ENCODE measurements around the gene DCAF10.

DNA sequence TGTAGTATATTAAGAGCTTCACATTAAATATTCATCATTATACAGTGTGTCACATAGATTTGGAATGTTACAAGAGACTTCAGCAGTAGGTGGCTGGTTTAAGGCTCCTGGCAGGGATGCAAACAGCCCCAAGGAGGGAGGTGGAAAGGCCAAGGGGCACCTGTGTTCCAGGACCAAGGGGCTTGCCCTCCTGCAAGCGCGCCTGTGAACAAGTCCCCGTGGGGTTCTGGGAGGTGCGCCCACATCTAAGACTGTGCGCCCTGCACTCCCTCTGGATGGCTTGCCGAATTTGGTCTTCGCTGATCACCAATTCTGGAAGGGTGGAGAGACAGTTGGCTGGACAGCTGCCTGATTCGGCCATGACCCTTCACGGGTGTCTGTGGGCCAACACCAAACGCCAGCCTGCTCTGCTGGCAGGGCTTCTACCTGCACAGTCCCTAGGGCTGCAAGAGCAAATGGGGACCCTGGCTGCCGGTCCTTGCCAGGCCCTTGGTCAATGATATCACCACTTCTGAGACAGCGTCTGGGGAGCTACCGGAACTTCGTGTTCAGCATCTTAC is 115.4 kb downstream of the DCAF10 start:
- TF ChIP-seq ZC3H10 (CRISPR knock-in tag; IDR thresholded peaks at IDR 0.05): no peak
- no peak for TF ChIP-seq TCF4 (CRISPR knock-in tag; IDR thresholded peaks at IDR 0.05; ENCODE audit: borderline replicate concordance)
- TF ChIP-seq TOX (CRISPR knock-in tag; IDR thresholded peaks at IDR 0.05; ENCODE audit: borderline replicate concordance): no peak
- TF ChIP-seq ZNF8 (CRISPR knock-in tag; IDR thresholded peaks at IDR 0.05): no peak
- no peak for TF ChIP-seq ISL1 (CRISPR knock-in tag; IDR thresholded peaks at IDR 0.05)
- no peak for TF ChIP-seq ZNF565 (CRISPR knock-in tag; conservative IDR thresholded peaks at IDR 0.05; ENCODE audit: low read depth)
- TF ChIP-seq ZNF70 (CRISPR knock-in tag; IDR thresholded peaks at IDR 0.05): no peak
- TF ChIP-seq PPARA (CRISPR knock-in tag; IDR thresholded peaks at IDR 0.05; ENCODE audit: borderline replicate concordance): no peak
- TF ChIP-seq GLIS3 (CRISPR knock-in tag; IDR thresholded peaks at IDR 0.05): no peak
- TF ChIP-seq, protein P1, sequence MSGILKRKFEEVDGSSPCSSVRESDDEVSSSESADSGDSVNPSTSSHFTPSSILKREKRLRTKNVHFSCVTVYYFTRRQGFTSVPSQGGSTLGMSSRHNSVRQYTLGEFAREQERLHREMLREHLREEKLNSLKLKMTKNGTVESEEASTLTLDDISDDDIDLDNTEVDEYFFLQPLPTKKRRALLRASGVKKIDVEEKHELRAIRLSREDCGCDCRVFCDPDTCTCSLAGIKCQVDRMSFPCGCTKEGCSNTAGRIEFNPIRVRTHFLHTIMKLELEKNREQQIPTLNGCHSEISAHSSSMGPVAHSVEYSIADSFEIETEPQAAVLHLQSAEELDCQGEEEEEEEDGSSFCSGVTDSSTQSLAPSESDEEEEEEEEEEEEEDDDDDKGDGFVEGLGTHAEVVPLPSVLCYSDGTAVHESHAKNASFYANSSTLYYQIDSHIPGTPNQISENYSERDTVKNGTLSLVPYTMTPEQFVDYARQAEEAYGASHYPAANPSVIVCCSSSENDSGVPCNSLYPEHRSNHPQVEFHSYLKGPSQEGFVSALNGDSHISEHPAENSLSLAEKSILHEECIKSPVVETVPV (CRISPR knock-in tag; IDR thresholded peaks at IDR 0.05): no peak
- no peak for TF ChIP-seq SNAI2 (CRISPR knock-in tag; IDR thresholded peaks at IDR 0.05)
- TF ChIP-seq OSR1 (CRISPR knock-in tag; IDR thresholded peaks at IDR 0.05): no peak
- no peak for TF ChIP-seq RARB (CRISPR knock-in tag; IDR thresholded peaks at IDR 0.05)
- TF ChIP-seq, protein P2, sequence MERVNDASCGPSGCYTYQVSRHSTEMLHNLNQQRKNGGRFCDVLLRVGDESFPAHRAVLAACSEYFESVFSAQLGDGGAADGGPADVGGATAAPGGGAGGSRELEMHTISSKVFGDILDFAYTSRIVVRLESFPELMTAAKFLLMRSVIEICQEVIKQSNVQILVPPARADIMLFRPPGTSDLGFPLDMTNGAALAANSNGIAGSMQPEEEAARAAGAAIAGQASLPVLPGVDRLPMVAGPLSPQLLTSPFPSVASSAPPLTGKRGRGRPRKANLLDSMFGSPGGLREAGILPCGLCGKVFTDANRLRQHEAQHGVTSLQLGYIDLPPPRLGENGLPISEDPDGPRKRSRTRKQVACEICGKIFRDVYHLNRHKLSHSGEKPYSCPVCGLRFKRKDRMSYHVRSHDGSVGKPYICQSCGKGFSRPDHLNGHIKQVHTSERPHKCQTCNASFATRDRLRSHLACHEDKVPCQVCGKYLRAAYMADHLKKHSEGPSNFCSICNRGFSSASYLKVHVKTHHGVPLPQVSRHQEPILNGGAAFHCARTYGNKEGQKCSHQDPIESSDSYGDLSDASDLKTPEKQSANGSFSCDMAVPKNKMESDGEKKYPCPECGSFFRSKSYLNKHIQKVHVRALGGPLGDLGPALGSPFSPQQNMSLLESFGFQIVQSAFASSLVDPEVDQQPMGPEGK (CRISPR knock-in tag; IDR thresholded peaks at IDR 0.05; ENCODE audit: borderline replicate concordance): no peak

All from SK-N-SH treated with all-trans-retinoic acid at 6 μM for 48 hours (cell line).